Activated CD4-positive, alpha-beta T cell treated with anti-CD3 and anti-CD28 coated beads, Interleukin-2, amount 10 ng/mL, durations not matched to agents 24 days and 14 days (primary cell): ENCODE results near the gene ARHGAP22. TPM values are rescaled to one million over a fixed set of nuclear protein-coding genes. Genes with fewer than 3 reads are reported as not detected.

ENCODE experiments used
- DNase-seq: peaks from one replicate; pipeline ENCODE4 v3.0.0; 2022
- H3K27ac Mint-ChIP-seq: one replicate; pipeline ENCODE4 v1.8.0; 2022; ENCODE audit warnings: mild to moderate bottlenecking, mixed read lengths
- H3K27me3 Mint-ChIP-seq: one replicate; pipeline ENCODE4 v1.8.0; 2022; ENCODE audit warnings: mixed read lengths
- H3K36me3 Mint-ChIP-seq: one replicate; pipeline ENCODE4 v1.8.0; 2022; ENCODE audit warnings: low read depth, mild to moderate bottlenecking, mixed read lengths
- H3K4me1 Mint-ChIP-seq: one replicate; pipeline ENCODE4 v1.8.0; 2021; ENCODE audit warnings: mixed read lengths
- H3K4me3 Mint-ChIP-seq: one replicate; pipeline ENCODE4 v1.8.0; 2022; ENCODE audit warnings: mild to moderate bottlenecking, moderate library complexity, mixed read lengths
- H3K9me3 Mint-ChIP-seq: one replicate; pipeline ENCODE4 v1.8.0; 2021; ENCODE audit warnings: mixed read lengths
- intact Hi-C: fragments of 100-400 bp; cut with micrococcal nuclease; formaldehyde crosslinking; loops from one replicate; pipeline ENCODE4 v1.15.1; 2023
- total RNA-seq: library from RNA; stranded (reverse); gene quantifications from 2 replicates; pipeline ENCODE4 v1.2.3, GENCODE V29; 2022

ARHGAP22 gene
- total RNA-seq, 1 donor from 2014 or later: not detected

- H3K27me3 Mint-ChIP-seq: peaks cover 22% of the 10 kb centered on the region
- no peaks in the 10 kb centered on the region for H3K4me1 Mint-ChIP-seq
- no peaks in the 10 kb centered on the region for H3K36me3 Mint-ChIP-seq
- no peak overlapping the region for H3K4me3 Mint-ChIP-seq
- intact Hi-C loops: no loop called here
- DNase-seq: no peak
- H3K27ac Mint-ChIP-seq: no peak overlapping the region
- no peaks in the 10 kb centered on the region for H3K9me3 Mint-ChIP-seq
Measured at GRCh38 chr10:48623009-48623408, 18.1 kb upstream of the ARHGAP22 start.

- Mint-ChIP-seq H3K27ac (no peak overlapping the region), H3K4me3 (no peak overlapping the region), H3K9me3 (peaks cover 3% of the 10 kb centered on the region), H3K27me3 (peaks cover 34% of the 10 kb centered on the region), H3K36me3 (no peaks in the 10 kb centered on the region), H3K4me1 (no peaks in the 10 kb centered on the region)
- DNase-seq: peak; percentile 47
- intact Hi-C loops: no loop called here
Measured at GRCh38 chr10:48620719-48621118, 15.8 kb upstream of the ARHGAP22 start.

GRCh38 chr10:48616436-48616835 is 11.6 kb upstream of the ARHGAP22 start:
- no peak for DNase-seq
- H3K9me3 Mint-ChIP-seq: peaks cover 3% of the 10 kb centered on the region
- H3K36me3 Mint-ChIP-seq: no peaks in the 10 kb centered on the region
- no peak overlapping the region for H3K4me3 Mint-ChIP-seq
- no peak overlapping the region for H3K27ac Mint-ChIP-seq
- H3K4me1 Mint-ChIP-seq: no peaks in the 10 kb centered on the region
- H3K27me3 Mint-ChIP-seq: peaks cover 37% of the 10 kb centered on the region
- intact Hi-C loops: no loop called here

- peaks cover 35% of the 10 kb centered on the region for H3K27me3 Mint-ChIP-seq
Measured at GRCh38 chr10:48614481-48615390, 9.9 kb upstream of the ARHGAP22 start.

GRCh38 chr10:48613016-48613415 is 8.1 kb upstream of the ARHGAP22 start:
- H3K36me3 Mint-ChIP-seq: no peaks in the 10 kb centered on the region
- H3K9me3 Mint-ChIP-seq: peaks cover 3% of the 10 kb centered on the region
- intact Hi-C loops: no loop called here
- H3K4me3 Mint-ChIP-seq: no peak overlapping the region
- peaks cover 24% of the 10 kb centered on the region for H3K27me3 Mint-ChIP-seq
- DNase-seq: no peak
- no peaks in the 10 kb centered on the region for H3K4me1 Mint-ChIP-seq
- no peak overlapping the region for H3K27ac Mint-ChIP-seq

More at GRCh38 chr10:48614481-48615390, 9.9 kb upstream of the ARHGAP22 start:
- no peak overlapping the region for H3K4me3 Mint-ChIP-seq
- H3K27ac Mint-ChIP-seq: no peak overlapping the region
- H3K4me1 Mint-ChIP-seq: no peaks in the 10 kb centered on the region
- peaks cover 3% of the 10 kb centered on the region for H3K9me3 Mint-ChIP-seq
- intact Hi-C loops: no loop called here
- H3K36me3 Mint-ChIP-seq: no peaks in the 10 kb centered on the region
- DNase-seq: no peak

- peaks cover 3% of the 10 kb centered on the region for H3K9me3 Mint-ChIP-seq
- H3K27me3 Mint-ChIP-seq: peaks cover 22% of the 10 kb centered on the region
- H3K27ac Mint-ChIP-seq: no peak overlapping the region
- no peaks in the 10 kb centered on the region for H3K36me3 Mint-ChIP-seq
- no peak for DNase-seq
- H3K4me3 Mint-ChIP-seq: no peak overlapping the region
- no peaks in the 10 kb centered on the region for H3K4me1 Mint-ChIP-seq
- intact Hi-C loops: no loop called here
Measured at GRCh38 chr10:48612236-48612943, 7.5 kb upstream of the ARHGAP22 start.

- peaks cover 19% of the 10 kb centered on the region for H3K27me3 Mint-ChIP-seq
- no peak for DNase-seq
- no peak overlapping the region for H3K27ac Mint-ChIP-seq
- H3K9me3 Mint-ChIP-seq: peaks cover under 1% of the 10 kb centered on the region
- no peaks in the 10 kb centered on the region for H3K36me3 Mint-ChIP-seq
- H3K4me3 Mint-ChIP-seq: no peak overlapping the region
- intact Hi-C loops: no loop called here
- no peaks in the 10 kb centered on the region for H3K4me1 Mint-ChIP-seq
Measured at GRCh38 chr10:48611133-48611532, 6.3 kb upstream of the ARHGAP22 start.

- H3K9me3 Mint-ChIP-seq: no peaks in the 10 kb centered on the region
- H3K27me3 Mint-ChIP-seq: peaks cover 24% of the 10 kb centered on the region
- H3K36me3 Mint-ChIP-seq: no peaks in the 10 kb centered on the region
- no peaks in the 10 kb centered on the region for H3K4me1 Mint-ChIP-seq
- DNase-seq: no peak
- intact Hi-C loops: no loop called here
- no peak overlapping the region for H3K27ac Mint-ChIP-seq
- H3K4me3 Mint-ChIP-seq: no peak overlapping the region
Measured at GRCh38 chr10:48610585-48611093, 5.8 kb upstream of the ARHGAP22 start.

GRCh38 chr10:48609899-48610584 is 5.2 kb upstream of the ARHGAP22 start:
- H3K27me3 Mint-ChIP-seq: peaks cover 28% of the 10 kb centered on the region
- H3K4me3 Mint-ChIP-seq: no peak overlapping the region
- no peaks in the 10 kb centered on the region for H3K36me3 Mint-ChIP-seq
- intact Hi-C loops: loop anchor here (5.0 kb wide), 1 partner anchor 47 kb away; no protein-coding TSS in a partner anchor
- DNase-seq: no peak
- no peaks in the 10 kb centered on the region for H3K9me3 Mint-ChIP-seq
- no peaks in the 10 kb centered on the region for H3K4me1 Mint-ChIP-seq
- H3K27ac Mint-ChIP-seq: no peak overlapping the region

GRCh38 chr10:48609441-48609840 is 4.6 kb upstream of the ARHGAP22 start:
- DNase-seq: no peak
- H3K27me3 Mint-ChIP-seq: peaks cover 27% of the 10 kb centered on the region

GRCh38 chr10:48608976-48609375 is 4.1 kb upstream of the ARHGAP22 start:
- Mint-ChIP-seq H3K27ac (no peak overlapping the region), H3K36me3 (no peaks in the 10 kb centered on the region), H3K27me3 (peaks cover 30% of the 10 kb centered on the region), H3K4me1 (no peaks in the 10 kb centered on the region), H3K9me3 (no peaks in the 10 kb centered on the region), H3K4me3 (no peak overlapping the region)
- intact Hi-C loops: loop anchor here (1.0 to 5.0 kb wide), 2 partner anchors 48 to 246 kb away; no protein-coding TSS in a partner anchor
- no peak for DNase-seq

More at GRCh38 chr10:48609441-48609840, 4.6 kb upstream of the ARHGAP22 start:
- intact Hi-C loops: loop anchor here (5.0 kb wide), 1 partner anchor 48 kb away; no protein-coding TSS in a partner anchor
- H3K36me3 Mint-ChIP-seq: no peaks in the 10 kb centered on the region
- no peak overlapping the region for H3K4me3 Mint-ChIP-seq
- no peak overlapping the region for H3K27ac Mint-ChIP-seq
- no peaks in the 10 kb centered on the region for H3K9me3 Mint-ChIP-seq
- no peaks in the 10 kb centered on the region for H3K4me1 Mint-ChIP-seq

GRCh38 chr10:48608279-48608681 is 3.4 kb upstream of the ARHGAP22 start:
- intact Hi-C loops: loop anchor here (1.0 to 5.0 kb wide), 2 partner anchors 49 to 245 kb away; no protein-coding TSS in a partner anchor
- peak; percentile 76 for DNase-seq
- H3K4me3 Mint-ChIP-seq: no peak overlapping the region
- H3K27ac Mint-ChIP-seq: no peak overlapping the region
- H3K9me3 Mint-ChIP-seq: no peaks in the 10 kb centered on the region
- peaks cover 31% of the 10 kb centered on the region for H3K27me3 Mint-ChIP-seq
- H3K36me3 Mint-ChIP-seq: no peaks in the 10 kb centered on the region
- no peaks in the 10 kb centered on the region for H3K4me1 Mint-ChIP-seq
